Stimulated activated CD4-positive, alpha-beta T cell treated with anti-CD3 and anti-CD28 coated beads, TNF-alpha, amount 100 ng/mL, for 1 hour (primary cell): ENCODE results near the gene SLCO2B1.

Experiments used
- DNase-seq, 3 donors: peaks; one replicate each; pipeline ENCODE4 v3.0.0-alpha.2; 2020; ENCODE audit warnings: low read depth in 3 of 3, low spot score in 1 of 3

The SLCO2B1 gene

GRCh38 chr11:75144716-75145014 lies 6.2 kb upstream of the SLCO2B1 start:
- DNase-seq, result no peak

GRCh38 chr11:75145196-75145971 lies 5.5 kb upstream of the SLCO2B1 start:
- no peak for DNase-seq

- DNase-seq, result no peak
Measured at GRCh38 chr11:75145972-75146519, 4.9 kb upstream of the SLCO2B1 start.

- DNase-seq, result no peak
Measured at GRCh38 chr11:75146711-75147110, 4.2 kb upstream of the SLCO2B1 start.

GRCh38 chr11:75147191-75147874 lies 3.6 kb upstream of the SLCO2B1 start:
- DNase-seq, result no peak

GRCh38 chr11:75147875-75148263 lies 3.0 kb upstream of the SLCO2B1 start:
- no peak for DNase-seq

GRCh38 chr11:75148436-75148983 lies 2.4 kb upstream of the SLCO2B1 start:
- DNase-seq, result no peak

GRCh38 chr11:75149766-75150465 lies 991 bp upstream of the SLCO2B1 start:
- DNase-seq, result no peak

GRCh38 chr11:75151346-75152047 lies 590 bp downstream of the SLCO2B1 start:
- no peak for DNase-seq

- no peak for DNase-seq
Measured at GRCh38 chr11:75152090-75152489, 1.2 kb downstream of the SLCO2B1 start.

GRCh38 chr11:75152651-75153427 lies 1.9 kb downstream of the SLCO2B1 start:
- no peak for DNase-seq

- DNase-seq, result no peak
Measured at GRCh38 chr11:75154646-75155569, 4.0 kb downstream of the SLCO2B1 start.

GRCh38 chr11:75155570-75156422 lies 4.9 kb downstream of the SLCO2B1 start:
- DNase-seq, result no peak

GRCh38 chr11:75158241-75158640 lies 7.3 kb downstream of the SLCO2B1 start:
- DNase-seq, result no peak

- no peak for DNase-seq
Measured at GRCh38 chr11:75158696-75159150, 7.8 kb downstream of the SLCO2B1 start.

GRCh38 chr11:75159151-75159953 lies 8.4 kb downstream of the SLCO2B1 start:
- no peak for DNase-seq

GRCh38 chr11:75160220-75160757 lies 9.4 kb downstream of the SLCO2B1 start:
- DNase-seq, result no peak
